K562 (cell line): Measurements from ENCODE around the gene CHRNA10. TPM values are rescaled to one million over a fixed set of nuclear protein-coding genes. Genes with fewer than 3 reads are reported as not detected.

Experiments used
- ATAC-seq: fragments of 200-7000 bp; cut with Tn5 transposase; 3 replicates; pipeline ENCODE4 v1.9.1; 2020; ENCODE audit warnings: moderate library complexity
- BruUV-seq: library from RNA; stranded (reverse); fragments of 400-500 nt; replicated peaks from 2 replicates; lab custom pipeline; 2021; lab: Mats Ljungman, UMichigan
- CTCF ChIA-PET: fragments of 300-600 bp; formaldehyde crosslinking; extraction: SDS; loops from one replicate; lab custom pipeline; 2021; ENCODE audit warnings: low intra/inter-chr PET ratio; lab: Yijun Ruan, JAX
- POLR2A ChIA-PET: fragments of 300-600, 350-650 bp; sonication (Branson Sonifier 250); formaldehyde crosslinking; extraction: SDS; loops from one replicate; lab custom pipeline; 2021; ENCODE audit warnings: antibody characterized with exemption, inconsistent platforms; lab: Yijun Ruan, JAX
- DNase-seq, 4 experiments: peaks; one replicate each; pipeline versions ENCODE4 v3.0.0 to v3.0.0-alpha.2; 2011 to 2018; ENCODE audit warnings: low spot score in 3 of 4, mixed read lengths in 3 of 4; ENCODE audit errors: extremely low read depth in 1 of 4
- FAIRE-seq: peaks from 2 replicates; lab custom pipeline; 2011; peaks lifted over from hg19 to GRCh38; lab: Jason Lieb, UNC
- H2AFZ ChIP-seq: 2 replicates; pipeline ENCODE4 v1.6.0; 2011; ENCODE audit warnings: low read depth, low read length, control low read depth, inconsistent platforms
- H3K27ac ChIP-seq: fragments of 200-600 bp; 3 replicates; pipeline ENCODE4 v1.8.0; 2011; ENCODE audit warnings: low read depth, mild to moderate bottlenecking, control low read depth, inconsistent platforms, low read length, moderate library complexity, mixed read lengths; ENCODE audit errors: extremely low read depth
- H3K27me3 ChIP-seq, 2 experiments: fragments of 300-600 bp in 1 of 2; 2 replicates in 1 of 2; 3 replicates in 1 of 2; pipeline versions ENCODE4 v1.6.0 to v1.8.0; 2011; ENCODE audit warnings: inconsistent platforms in 2 of 2, low read length in 2 of 2, mild to moderate bottlenecking in 1 of 2, mixed read lengths in 1 of 2, moderate library complexity in 1 of 2; ENCODE audit not compliant: control insufficient read depth in 2 of 2, insufficient read depth in 2 of 2
- H3K36me3 ChIP-seq: fragments of 300-600 bp; 3 replicates; pipeline ENCODE4 v1.8.0; 2011; ENCODE audit warnings: mild to moderate bottlenecking, low read length, inconsistent platforms; ENCODE audit not compliant: control insufficient read depth, insufficient read depth
- H3K4me1 ChIP-seq, 2 experiments: fragments of 200-600 bp in 1 of 2; replicated peaks in 1 of 2; 2 replicates in 1 of 2; 3 replicates in 1 of 2; pipeline versions ENCODE4 v1.5.1 to v1.8.0; 2011; ENCODE audit warnings: inconsistent platforms in 2 of 2, low read length in 2 of 2, mild to moderate bottlenecking in 1 of 2, mixed read lengths in 1 of 2, moderate library complexity in 1 of 2; ENCODE audit not compliant: control insufficient read depth in 2 of 2, insufficient read depth in 2 of 2
- H3K4me2 ChIP-seq: 2 replicates; pipeline ENCODE4 v1.6.1; 2011; ENCODE audit warnings: low read length, control low read depth, inconsistent platforms, mixed read lengths; ENCODE audit not compliant: insufficient read depth
- H3K4me3 ChIP-seq: fragments of 200-600 bp; sonication (generic), shearing (Covaris generic); 2 replicates; pipeline ENCODE4 v1.5.1; 2016; ENCODE audit warnings: control low read depth, inconsistent platforms
- H3K79me2 ChIP-seq: fragments of 200-600 bp; 3 replicates; pipeline ENCODE4 v1.8.0; 2011; ENCODE audit warnings: low read length, inconsistent platforms; ENCODE audit not compliant: control insufficient read depth, insufficient read depth
- H3K9ac ChIP-seq, 2 experiments: 2 replicates each; pipeline versions ENCODE4 v1.6.0 to v1.6.1; 2011; ENCODE audit warnings: low read depth in 2 of 2, low read length in 2 of 2, control low read depth in 1 of 2, inconsistent platforms in 1 of 2, mild to moderate bottlenecking in 1 of 2, mixed read lengths in 1 of 2; ENCODE audit not compliant: insufficient read depth in 1 of 2
- H3K9me1 ChIP-seq: one replicate; pipeline ENCODE4 v1.6.0; 2011; ENCODE audit warnings: inconsistent platforms, mild to moderate bottlenecking, low read length, moderate library complexity; ENCODE audit not compliant: control insufficient read depth, insufficient read depth
- H3K9me3 ChIP-seq: replicated peaks from 2 replicates; pipeline ENCODE4 v1.5.1; 2011; ENCODE audit warnings: low read depth, low read length, inconsistent platforms; ENCODE audit not compliant: control insufficient read depth, insufficient read depth
- H4K20me1 ChIP-seq: replicated peaks from 2 replicates; pipeline ENCODE4 v1.6.1; 2011; ENCODE audit warnings: low read length, inconsistent platforms, mixed read lengths; ENCODE audit not compliant: control insufficient read depth, insufficient read depth
- ARID2 ChIP-seq: fragments of 450-650 bp; IDR thresholded peaks from 2 replicates; pipeline ENCODE4 v1.6.1; 2017; ENCODE audit warnings: antibody characterized with exemption, mild to moderate bottlenecking
- ELF4 ChIP-seq: fragments of 450-650 bp; formaldehyde crosslinking; IDR thresholded peaks from 2 replicates; pipeline ENCODE4 v1.4.0; 2022; ENCODE audit warnings: missing genetic modification characterization
- ERF ChIP-seq: fragments of 450-650 bp; formaldehyde crosslinking; IDR thresholded peaks from 2 replicates; pipeline ENCODE4 v1.4.0; 2020; ENCODE audit warnings: mild to moderate bottlenecking, mixed read lengths
- FOXP1 ChIP-seq: sonication (generic); formaldehyde crosslinking; IDR thresholded peaks from 2 replicates; pipeline ENCODE4 v1.8.0; 2022; ENCODE audit warnings: mild to moderate bottlenecking, missing genetic modification reagents
- MCM5 ChIP-seq: fragments of 450-650 bp; IDR thresholded peaks from 2 replicates; pipeline ENCODE4 v1.6.1; 2016; ENCODE audit warnings: low read depth
- NFRKB ChIP-seq: fragments of 450-650 bp; IDR thresholded peaks from 2 replicates; pipeline ENCODE4 v1.6.1; 2016; ENCODE audit warnings: low read depth
- RAD21 ChIP-seq, 2 experiments: fragments of 250-450 bp in 1 of 2; fragments of 450-650 bp in 1 of 2; sonication (Bioruptor Pico) in 1 of 2; formaldehyde crosslinking in 1 of 2; IDR thresholded peaks in 1 of 2; conservative IDR thresholded peaks in 1 of 2; 2 replicates each; pipeline versions ENCODE4 v1.4.0 to v1.8.0; 2020 to 2022; ENCODE audit warnings: mild to moderate bottlenecking in 2 of 2, moderate library complexity in 1 of 2
- SP1 ChIP-seq: sonication (generic); formaldehyde crosslinking; IDR thresholded peaks from 2 replicates; pipeline ENCODE4 v1.8.1; 2022; ENCODE audit warnings: mild to moderate bottlenecking, missing genetic modification reagents
- ZNF212 ChIP-seq: fragments of 450-650 bp; formaldehyde crosslinking; IDR thresholded peaks from 2 replicates; pipeline ENCODE4 v1.4.0; 2020; ENCODE audit warnings: mild to moderate bottlenecking
- WGBS: fragments of 100-300 bp; shearing (Covaris generic); methylation state at CpG from one replicate; pipeline ENCODE4 v1.1.6; 2016; ENCODE audit warnings: low coverage, mixed read lengths; ENCODE audit not compliant: insufficient coverage; ENCODE audit errors: missing lambda C conversion rate; 5-methylcytosine and 5-hydroxymethylcytosine counted together
- in situ Hi-C: fragments of 300-500 bp; cut with MboI; formaldehyde crosslinking; loops from 4 replicates; pipeline ENCODE4 v1.15.0; 2018; ENCODE audit warnings: inconsistent platforms, mixed read lengths
- intact Hi-C: fragments of 100-400 bp; cut with micrococcal nuclease; formaldehyde crosslinking; loops from 2 replicates; pipeline ENCODE4 v1.14.2; 2022
- polyA plus RNA-seq, 8 experiments: library from polyadenylated mRNA; depleted of rRNA in 4 of 8; stranded (reverse) in 5 of 8; unstranded in 3 of 8; fragments of >200 nt; fragmentation: Nextera tagmentation in 2 of 8; fragmentation: Illumina TruSeq in 1 of 8; extraction: Ambion mirVana in 2 of 8; extraction: Trizol in 1 of 8; gene quantifications; 2 replicates each; pipeline versions ENCODE4 v1.2.1 to v1.2.3, GENCODE V29; 2011 to 2014; ENCODE audit warnings: inconsistent platforms in 1 of 8, missing spikeins in 1 of 8
- total RNA-seq, 7 experiments: library from RNA; depleted of rRNA in 6 of 7; stranded (reverse); fragments of >200 nt in 6 of 7; fragmentation: Illumina TruSeq in 2 of 7; extraction: Trizol in 2 of 7; gene quantifications; 2 replicates each; pipeline versions ENCODE4 v1.2.1 to v1.2.3, GENCODE V29; 2011 to 2021; ENCODE audit warnings: low replicate concordance in 1 of 7
- TF ChIP-seq, protein P1 (sequence below): sonication (generic); formaldehyde crosslinking; IDR thresholded peaks from 2 replicates; pipeline ENCODE4 v1.8.1; 2023; ENCODE audit warnings: mild to moderate bottlenecking, missing genetic modification reagents, moderate library complexity
- TF ChIP-seq, protein P2 (sequence below): fragments of 450-650 bp; IDR thresholded peaks from 2 replicates; pipeline ENCODE4 v1.6.1; 2018; ENCODE audit not compliant: partially characterized antibody
- TF ChIP-seq, protein P3 (sequence below): fragments of 200-400 bp; formaldehyde crosslinking; IDR thresholded peaks from 2 replicates; pipeline ENCODE4 v1.6.1; 2017; ENCODE audit warnings: mild to moderate bottlenecking, low read depth, low read length, moderate library complexity
- TF ChIP-seq, protein P4 (sequence below): fragments of 250-450 bp; sonication (Bioruptor Pico); IDR thresholded peaks from 2 replicates; pipeline ENCODE4 v1.5.0; 2021; ENCODE audit warnings: mild to moderate bottlenecking, moderate library complexity

CHRNA10 gene
- total and polyA plus RNA-seq, 9 of the 15 experiments (the other 6 are each of a cell fraction or from before 2014, with no cell fraction given), result 0.35 to 1.9 (median 0.81) TPM

DNA sequence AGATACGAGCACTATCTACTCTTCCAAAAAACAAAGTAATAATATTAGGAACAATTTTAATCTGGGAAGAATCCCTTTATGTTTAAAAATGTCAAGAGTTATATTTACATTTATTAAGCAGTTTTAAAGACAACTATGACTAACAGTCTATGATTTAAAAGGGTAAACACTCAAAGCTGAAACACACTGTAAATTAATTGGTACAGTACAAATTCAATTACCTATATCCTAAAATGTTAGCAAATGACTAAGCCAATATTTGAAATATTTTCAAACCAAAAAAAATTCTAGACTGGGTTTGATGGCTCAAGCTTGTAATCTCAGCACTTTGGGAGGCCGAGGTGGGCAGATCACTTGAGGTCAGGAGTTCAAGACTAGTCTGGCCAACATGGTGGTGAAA, 36.0 kb upstream of the CHRNA10 start:
- no peak overlapping the region for H3K9ac ChIP-seq
- DNase-seq (no peak), ATAC-seq (no peak), FAIRE-seq (no peak)
- H3K27ac ChIP-seq, result no peak overlapping the region
- no peaks in the 10 kb centered on the region for H3K9me3 ChIP-seq
- H3K36me3 ChIP-seq, result peaks cover 93% of the 10 kb centered on the region
- no peak overlapping the region for H2AFZ ChIP-seq
- H3K27me3 ChIP-seq, result no peaks in the 10 kb centered on the region
- no peaks in the 10 kb centered on the region for H3K79me2 ChIP-seq
- H3K4me1 ChIP-seq, result no peaks in the 10 kb centered on the region
- no peaks in the 10 kb centered on the region for H3K9me1 ChIP-seq
- ChIA-PET POLR2A (interaction anchor here (0.7 kb wide), 1 partner anchor 14 kb away, joined by 3 read pairs; no protein-coding TSS in a partner anchor), CTCF (no interaction called here)
- intact Hi-C loops, result no loop called here
- no peak overlapping the region for H3K4me2 ChIP-seq
- H4K20me1 ChIP-seq, result no peaks in the 10 kb centered on the region
- in situ Hi-C loops, result no loop called here
- no TSS peak for BruUV-seq
- 81% methylated on average over 2 of the region's 2 CpGs for WGBS
- no peak overlapping the region for H3K4me3 ChIP-seq
- TF ChIP-seq, protein P1, sequence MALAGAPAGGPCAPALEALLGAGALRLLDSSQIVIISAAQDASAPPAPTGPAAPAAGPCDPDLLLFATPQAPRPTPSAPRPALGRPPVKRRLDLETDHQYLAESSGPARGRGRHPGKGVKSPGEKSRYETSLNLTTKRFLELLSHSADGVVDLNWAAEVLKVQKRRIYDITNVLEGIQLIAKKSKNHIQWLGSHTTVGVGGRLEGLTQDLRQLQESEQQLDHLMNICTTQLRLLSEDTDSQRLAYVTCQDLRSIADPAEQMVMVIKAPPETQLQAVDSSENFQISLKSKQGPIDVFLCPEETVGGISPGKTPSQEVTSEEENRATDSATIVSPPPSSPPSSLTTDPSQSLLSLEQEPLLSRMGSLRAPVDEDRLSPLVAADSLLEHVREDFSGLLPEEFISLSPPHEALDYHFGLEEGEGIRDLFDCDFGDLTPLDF, result no peak
- TF ChIP-seq SP1 (CRISPR knock-in tag), result no peak
- TF ChIP-seq, protein P2, sequence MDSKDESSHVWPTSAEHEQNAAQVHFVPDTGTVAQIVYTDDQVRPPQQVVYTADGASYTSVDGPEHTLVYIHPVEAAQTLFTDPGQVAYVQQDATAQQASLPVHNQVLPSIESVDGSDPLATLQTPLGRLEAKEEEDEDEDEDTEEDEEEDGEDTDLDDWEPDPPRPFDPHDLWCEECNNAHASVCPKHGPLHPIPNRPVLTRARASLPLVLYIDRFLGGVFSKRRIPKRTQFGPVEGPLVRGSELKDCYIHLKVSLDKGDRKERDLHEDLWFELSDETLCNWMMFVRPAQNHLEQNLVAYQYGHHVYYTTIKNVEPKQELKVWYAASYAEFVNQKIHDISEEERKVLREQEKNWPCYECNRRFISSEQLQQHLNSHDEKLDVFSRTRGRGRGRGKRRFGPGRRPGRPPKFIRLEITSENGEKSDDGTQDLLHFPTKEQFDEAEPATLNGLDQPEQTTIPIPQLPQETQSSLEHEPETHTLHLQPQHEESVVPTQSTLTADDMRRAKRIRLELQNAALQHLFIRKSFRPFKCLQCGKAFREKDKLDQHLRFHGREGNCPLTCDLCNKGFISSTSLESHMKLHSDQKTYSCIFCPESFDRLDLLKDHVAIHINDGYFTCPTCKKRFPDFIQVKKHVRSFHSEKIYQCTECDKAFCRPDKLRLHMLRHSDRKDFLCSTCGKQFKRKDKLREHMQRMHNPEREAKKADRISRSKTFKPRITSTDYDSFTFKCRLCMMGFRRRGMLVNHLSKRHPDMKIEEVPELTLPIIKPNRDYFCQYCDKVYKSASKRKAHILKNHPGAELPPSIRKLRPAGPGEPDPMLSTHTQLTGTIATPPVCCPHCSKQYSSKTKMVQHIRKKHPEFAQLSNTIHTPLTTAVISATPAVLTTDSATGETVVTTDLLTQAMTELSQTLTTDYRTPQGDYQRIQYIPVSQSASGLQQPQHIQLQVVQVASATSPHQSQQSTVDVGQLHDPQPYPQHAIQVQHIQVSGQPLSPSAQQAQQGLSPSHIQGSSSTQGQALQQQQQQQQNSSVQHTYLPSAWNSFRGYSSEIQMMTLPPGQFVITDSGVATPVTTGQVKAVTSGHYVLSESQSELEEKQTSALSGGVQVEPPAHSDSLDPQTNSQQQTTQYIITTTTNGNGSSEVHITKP, result no peak
- TF ChIP-seq RAD21 (CRISPR knock-in tag; conservative IDR thresholded peaks at IDR 0.05 in 1 of 2, IDR thresholded peaks at IDR 0.05 in 1 of 2), result no peak
- TF ChIP-seq, protein P3, sequence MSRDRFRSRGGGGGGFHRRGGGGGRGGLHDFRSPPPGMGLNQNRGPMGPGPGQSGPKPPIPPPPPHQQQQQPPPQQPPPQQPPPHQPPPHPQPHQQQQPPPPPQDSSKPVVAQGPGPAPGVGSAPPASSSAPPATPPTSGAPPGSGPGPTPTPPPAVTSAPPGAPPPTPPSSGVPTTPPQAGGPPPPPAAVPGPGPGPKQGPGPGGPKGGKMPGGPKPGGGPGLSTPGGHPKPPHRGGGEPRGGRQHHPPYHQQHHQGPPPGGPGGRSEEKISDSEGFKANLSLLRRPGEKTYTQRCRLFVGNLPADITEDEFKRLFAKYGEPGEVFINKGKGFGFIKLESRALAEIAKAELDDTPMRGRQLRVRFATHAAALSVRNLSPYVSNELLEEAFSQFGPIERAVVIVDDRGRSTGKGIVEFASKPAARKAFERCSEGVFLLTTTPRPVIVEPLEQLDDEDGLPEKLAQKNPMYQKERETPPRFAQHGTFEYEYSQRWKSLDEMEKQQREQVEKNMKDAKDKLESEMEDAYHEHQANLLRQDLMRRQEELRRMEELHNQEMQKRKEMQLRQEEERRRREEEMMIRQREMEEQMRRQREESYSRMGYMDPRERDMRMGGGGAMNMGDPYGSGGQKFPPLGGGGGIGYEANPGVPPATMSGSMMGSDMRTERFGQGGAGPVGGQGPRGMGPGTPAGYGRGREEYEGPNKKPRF, result no peak
- no peak for TF ChIP-seq ERF (CRISPR knock-in tag)
- TF ChIP-seq ELF4, result no peak
- no peak for TF ChIP-seq ZNF212
- TF ChIP-seq FOXP1 (CRISPR knock-in tag), result no peak
- TF ChIP-seq, protein P4, sequence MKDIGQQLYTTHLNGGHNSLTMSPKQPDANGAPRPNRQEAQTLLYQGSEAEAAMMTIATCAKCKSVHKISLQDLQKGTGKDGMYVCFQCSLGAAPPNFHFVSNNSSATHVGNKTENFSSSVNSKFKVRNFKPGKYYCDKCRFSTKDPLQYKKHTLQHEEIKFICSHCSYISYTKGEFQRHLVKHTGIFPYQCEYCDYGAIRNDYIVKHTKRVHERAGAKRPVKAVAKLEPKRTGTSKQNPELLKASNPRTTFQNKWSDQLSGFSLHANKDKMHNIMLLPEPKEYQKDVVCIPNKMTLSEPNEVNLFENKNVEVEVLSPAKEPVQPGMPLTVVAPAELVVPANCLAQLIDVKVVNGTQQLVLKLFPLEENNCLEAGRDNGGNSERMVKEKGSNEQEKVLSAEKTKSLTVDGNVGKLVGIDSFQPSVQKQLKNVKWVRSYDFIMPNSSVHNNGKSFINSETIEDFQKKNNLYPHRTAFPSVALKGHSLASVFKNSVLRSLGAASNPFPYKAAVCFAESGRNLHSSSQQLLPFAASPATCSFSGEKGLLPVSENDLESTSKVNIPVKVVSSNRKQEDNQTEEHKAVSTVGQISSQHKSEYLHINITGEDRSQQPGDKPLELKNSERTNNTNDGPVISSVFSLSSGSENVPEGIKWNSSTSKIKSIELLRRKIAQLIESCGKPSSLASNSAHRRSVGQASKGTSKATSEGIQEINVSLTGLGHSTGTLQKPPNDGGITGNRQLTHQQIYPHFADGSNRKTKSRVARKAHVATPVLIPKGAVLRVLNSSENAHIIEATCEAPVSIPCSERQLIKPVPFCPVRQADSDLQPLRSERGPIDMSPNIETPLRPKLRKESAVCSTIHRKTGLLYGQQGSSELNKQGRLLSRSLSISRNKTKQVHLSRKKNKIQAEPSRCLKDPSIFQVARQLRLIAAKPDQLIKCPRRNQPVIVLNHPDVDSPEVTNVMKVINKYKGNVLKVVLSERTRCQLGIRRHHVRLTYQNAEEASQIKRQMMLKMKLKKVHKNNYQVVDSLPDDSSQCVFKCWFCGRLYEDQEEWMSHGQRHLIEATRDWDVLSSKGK, result no peak
- TF ChIP-seq MCM5, result no peak
- no peak for TF ChIP-seq ARID2
- TF ChIP-seq NFRKB, result no peak
